Natural killer cell (primary cell): Measurements from ENCODE around the gene SYT3. TPM values are rescaled to one million over a fixed set of nuclear protein-coding genes. Genes with fewer than 3 reads are reported as not detected.
A peak's percentile ranks its signal among the peaks of the same experiment; 100 is the strongest.

Source experiments
- ATAC-seq, 3 donors: fragments of 150-1000 bp in 2 of 3; fragments of 200-7000 bp in 1 of 3; cut with Tn5 transposase; 1 replicate in 1 of 3; 2 replicates in 2 of 3; pipeline ENCODE4 v1.10.0; 2021; ENCODE audit warnings: mild to moderate bottlenecking in 2 of 3, moderate library complexity in 2 of 3
- DNase-seq, 2 donors: peaks; one replicate each; pipeline versions ENCODE4 v3.0.0 to v3.0.0-alpha.2; 2013 to 2021; ENCODE audit warnings: mixed read lengths in 1 of 2
- H3K27ac ChIP-seq: one replicate; pipeline ENCODE4 v1.5.1; 2013; ENCODE audit warnings: mild to moderate bottlenecking, low read length
- H3K27me3 ChIP-seq: one replicate; pipeline ENCODE4 v1.6.1; 2013; ENCODE audit warnings: low read length; ENCODE audit not compliant: control insufficient read depth, insufficient read depth
- H3K36me3 ChIP-seq: one replicate; pipeline ENCODE4 v1.6.1; 2013; ENCODE audit warnings: low read length; ENCODE audit not compliant: control insufficient read depth, insufficient read depth
- H3K4me1 ChIP-seq: one replicate; pipeline ENCODE4 v1.6.1; 2013; ENCODE audit warnings: low read length; ENCODE audit not compliant: control insufficient read depth, insufficient read depth
- H3K4me3 ChIP-seq: one replicate; pipeline ENCODE4 v1.5.1; 2013; ENCODE audit warnings: low read length
- H3K9me3 ChIP-seq: one replicate; pipeline ENCODE4 v1.6.1; 2013; ENCODE audit warnings: low read length; ENCODE audit not compliant: control insufficient read depth, insufficient read depth
- H3K27ac Mint-ChIP-seq, 2 donors: one replicate each; pipeline ENCODE4 v1.8.0; 2022; ENCODE audit warnings: mild to moderate bottlenecking in 2 of 2, mixed read lengths in 2 of 2, moderate library complexity in 1 of 2
- H3K27me3 Mint-ChIP-seq, 2 donors: one replicate each; pipeline ENCODE4 v1.8.0; 2022; ENCODE audit warnings: low read depth in 2 of 2, mixed read lengths in 2 of 2
- H3K36me3 Mint-ChIP-seq: one replicate; pipeline ENCODE4 v1.8.0; 2022; ENCODE audit warnings: mixed read lengths
- H3K4me1 Mint-ChIP-seq, 2 donors: one replicate each; pipeline ENCODE4 v1.8.0; 2022; ENCODE audit warnings: mixed read lengths in 2 of 2
- H3K4me3 Mint-ChIP-seq: one replicate; pipeline ENCODE4 v1.8.0; 2022; ENCODE audit warnings: mild to moderate bottlenecking, moderate library complexity, mixed read lengths
- H3K9me3 Mint-ChIP-seq, 2 donors: one replicate each; pipeline ENCODE4 v1.8.0; 2022; ENCODE audit warnings: mixed read lengths in 2 of 2
- CTCF ChIP-seq: fragments of 200-600 bp; IDR thresholded peaks from one replicate; pipeline ENCODE4 v1.8.0; 2022; ENCODE audit warnings: antibody characterized with exemption
- WGBS: methylation state at CpG from one replicate; pipeline ENCODE4 v1.1.7; 2013; ENCODE audit warnings: missing lambda C conversion rate; ENCODE audit not compliant: insufficient coverage; 5-methylcytosine and 5-hydroxymethylcytosine counted together
- intact Hi-C: fragments of 100-400 bp; cut with micrococcal nuclease; formaldehyde crosslinking; loops from one replicate; pipeline ENCODE4 v1.14.2; 2022
- total RNA-seq, 4 donors: library from RNA; stranded (reverse); fragments of 120-200 nt in 1 of 4; gene quantifications; one replicate each; pipeline versions ENCODE4 v1.2.3 to v1.2.4, GENCODE V29; 2013 to 2022

SYT3 gene
- total RNA-seq, 3 donors from 2014 or later (not counting 1 experiment from before 2014, with no cell fraction given): not detected

GRCh38 chr19:50679177-50680125 lies 39.8 kb upstream of the SYT3 start:
- TF ChIP-seq CTCF: no peak
- Mint-ChIP-seq H3K4me1 (peaks cover 0 to 10% of the 10 kb centered on the region in 2 donors), H3K27ac (peak overlapping the region in 1 of 2 donors; percentile 1), H3K36me3 (no peaks in the 10 kb centered on the region), H3K9me3 (no peaks in the 10 kb centered on the region), H3K27me3 (peaks cover 15 to 17% of the 10 kb centered on the region in 2 donors), H3K4me3 (no peak overlapping the region)
- H3K27ac ChIP-seq: peak overlapping the region; percentile 19
- no peak overlapping the region for H3K4me3 ChIP-seq
- H3K27me3 ChIP-seq: no peaks in the 10 kb centered on the region
- H3K36me3 ChIP-seq: no peaks in the 10 kb centered on the region
- 26% methylated on average over 23 of the region's 23 CpGs for WGBS
- no peaks in the 10 kb centered on the region for H3K9me3 ChIP-seq
- H3K4me1 ChIP-seq: peaks cover 6% of the 10 kb centered on the region
- intact Hi-C loops: no loop called here
- peak; percentile 73 to 85 for DNase-seq
- peak; percentile 82 to 98 (median 96) for ATAC-seq

GRCh38 chr19:50678323-50678722 lies 38.6 kb upstream of the SYT3 start:
- intact Hi-C loops: no loop called here
- no peak overlapping the region for H3K27ac Mint-ChIP-seq
- ATAC-seq (no peak), DNase-seq (no peak)
- no peaks in the 10 kb centered on the region for H3K36me3 Mint-ChIP-seq
- H3K9me3 Mint-ChIP-seq: no peaks in the 10 kb centered on the region
- H3K4me1 ChIP-seq: peaks cover 6% of the 10 kb centered on the region
- peaks cover 15 to 22% of the 10 kb centered on the region in 2 donors for H3K27me3 Mint-ChIP-seq
- no peaks in the 10 kb centered on the region for H3K9me3 ChIP-seq
- no peaks in the 10 kb centered on the region for H3K36me3 ChIP-seq
- no peak for TF ChIP-seq CTCF
- H3K27ac ChIP-seq: no peak overlapping the region
- H3K4me3 ChIP-seq: no peak overlapping the region
- peaks cover 0 to 10% of the 10 kb centered on the region in 2 donors for H3K4me1 Mint-ChIP-seq
- 52% methylated on average over 3 of the region's 3 CpGs for WGBS
- H3K4me3 Mint-ChIP-seq: no peak overlapping the region
- H3K27me3 ChIP-seq: no peaks in the 10 kb centered on the region

- peaks cover 6% of the 10 kb centered on the region for H3K4me1 ChIP-seq
- no peaks in the 10 kb centered on the region for H3K9me3 Mint-ChIP-seq
- no peak overlapping the region for H3K4me3 Mint-ChIP-seq
- H3K36me3 Mint-ChIP-seq: no peaks in the 10 kb centered on the region
- H3K27ac Mint-ChIP-seq: no peak overlapping the region
- no peak overlapping the region for H3K4me3 ChIP-seq
- H3K36me3 ChIP-seq: no peaks in the 10 kb centered on the region
- H3K9me3 ChIP-seq: no peaks in the 10 kb centered on the region
- no peak for TF ChIP-seq CTCF
- DNase-seq (no peak), ATAC-seq (no peak)
- H3K4me1 Mint-ChIP-seq: peaks cover 0 to 10% of the 10 kb centered on the region in 2 donors
- H3K27me3 Mint-ChIP-seq: peaks cover 22 to 27% of the 10 kb centered on the region in 2 donors
- no peak overlapping the region for H3K27ac ChIP-seq
- intact Hi-C loops: no loop called here
- 83% methylated on average over 5 of the region's 5 CpGs for WGBS
- no peaks in the 10 kb centered on the region for H3K27me3 ChIP-seq
Measured at GRCh38 chr19:50677636-50678035, 38.0 kb upstream of the SYT3 start.
